BJ (cell line): Measurements from ENCODE around the gene LIN52. TPM values are rescaled to one million over a fixed set of nuclear protein-coding genes. Genes with fewer than 3 reads are reported as not detected.
A peak's percentile ranks its signal among the peaks of the same experiment; 100 is the strongest.

Experiments used
- CTCF ChIA-PET: fragments of 350-600 bp; formaldehyde crosslinking; extraction: SDS; loops from one replicate; lab custom pipeline; 2021; ENCODE audit warnings: antibody characterized with exemption, inconsistent platforms; lab: Yijun Ruan, JAX
- POLR2A ChIA-PET: fragments of 300-600 bp; sonication (Branson Sonifier 250); formaldehyde crosslinking; extraction: SDS; loops from one replicate; lab custom pipeline; 2021; ENCODE audit warnings: antibody characterized with exemption; lab: Charles Lee
- DNase-seq: peaks from one replicate; pipeline ENCODE4 v3.0.0-alpha.2; 2011; ENCODE audit warnings: low read depth
- H3K27me3 ChIP-seq: 2 replicates; pipeline ENCODE4 v1.6.0; 2011; ENCODE audit warnings: low read length; ENCODE audit not compliant: control insufficient read depth, insufficient read depth
- H3K36me3 ChIP-seq: 2 replicates; pipeline ENCODE4 v1.5.1; 2011; ENCODE audit warnings: low read length; ENCODE audit not compliant: control insufficient read depth, insufficient read depth
- H3K4me3 ChIP-seq: 2 replicates; pipeline ENCODE4 v1.5.1; 2011; ENCODE audit warnings: low read depth, mild to moderate bottlenecking, control low read depth, low read length
- CTCF ChIP-seq: IDR thresholded peaks from 2 replicates; pipeline ENCODE4 v1.5.1; 2011; ENCODE audit warnings: low read depth, mild to moderate bottlenecking, control low read depth, inconsistent platforms, low read length, moderate library complexity; ENCODE audit not compliant: insufficient read depth
- polyA plus RNA-seq: library from polyadenylated mRNA; depleted of rRNA; stranded (reverse); fragments of >200 nt; gene quantifications from 2 replicates; pipeline ENCODE4 v1.2.3, GENCODE V29; 2011

Gene LIN52
- polyA plus RNA-seq, 1 experiment, result 7.4 TPM

GRCh38 chr14:74217672-74218448, 133.1 kb downstream of the LIN52 start:
- POLR2A ChIA-PET, result no interaction called here

GRCh38 chr14:74218462-74218861, 133.7 kb downstream of the LIN52 start:
- no peak for TF ChIP-seq CTCF
- Histone ChIP-seq H3K27me3 (peaks cover 28% of the 10 kb centered on the region), H3K4me3 (no peak overlapping the region), H3K36me3 (no peaks in the 10 kb centered on the region)
- ChIA-PET POLR2A (no interaction called here), CTCF (interaction anchor here (0.6 to 2.6 kb wide), 15 partner anchors 10 to 107 kb away, joined by 3 to 18 read pairs (median 4); partner anchors contain the start of gene VSX2)
- no peak for DNase-seq

More at GRCh38 chr14:74217672-74218448, 133.1 kb downstream of the LIN52 start:
- DNase-seq, result no peak
- no peaks in the 10 kb centered on the region for H3K36me3 ChIP-seq
- CTCF ChIA-PET, result interaction anchor here (0.6 to 2.6 kb wide), 15 partner anchors 7 to 107 kb away, joined by 3 to 18 read pairs (median 4); no protein-coding TSS in a partner anchor
- peak; percentile 100 for TF ChIP-seq CTCF
- H3K4me3 ChIP-seq, result peak overlapping the region; percentile 18; the same call in 1 of the 2 replicates
- peaks cover 29% of the 10 kb centered on the region for H3K27me3 ChIP-seq

GRCh38 chr14:74219277-74220205, 134.8 kb downstream of the LIN52 start:
- Histone ChIP-seq H3K4me3 (no peak overlapping the region), H3K27me3 (peaks cover 26% of the 10 kb centered on the region), H3K36me3 (no peaks in the 10 kb centered on the region)
- DNase-seq, result no peak
- POLR2A ChIA-PET, result no interaction called here
- TF ChIP-seq CTCF, result no peak
- CTCF ChIA-PET, result interaction anchor here (0.8 to 2.6 kb wide), 11 partner anchors 11 to 90 kb away, joined by 3 to 18 read pairs (median 4); partner anchors contain the start of gene VSX2

- ChIA-PET CTCF (interaction anchor here (1.0 to 2.2 kb wide), 2 partner anchors 9 to 31 kb away, joined by 3 to 7 read pairs; no protein-coding TSS in a partner anchor), POLR2A (no interaction called here)
- no peak for DNase-seq
- H3K4me3 ChIP-seq, result no peak overlapping the region
- H3K36me3 ChIP-seq, result no peaks in the 10 kb centered on the region
- TF ChIP-seq CTCF, result no peak
- H3K27me3 ChIP-seq, result peaks cover 29% of the 10 kb centered on the region
These were observed 136.2 kb downstream of the LIN52 start for GRCh38 chr14:74220991-74221390.

GRCh38 chr14:74221741-74222140, 137.0 kb downstream of the LIN52 start:
- ChIA-PET CTCF (interaction anchor here (0.5 to 2.2 kb wide), 4 partner anchors 8 to 30 kb away, joined by 3 to 7 read pairs (median 4); no protein-coding TSS in a partner anchor), POLR2A (no interaction called here)
- Histone ChIP-seq H3K27me3 (peaks cover 31% of the 10 kb centered on the region), H3K4me3 (no peak overlapping the region), H3K36me3 (no peaks in the 10 kb centered on the region)
- TF ChIP-seq CTCF, result no peak
- DNase-seq, result no peak
